SH-SY5Y (cell line): ENCODE measurements around the gene ARL4C.

Source experiments
- GATA2 ChIP-seq: IDR thresholded peaks from 2 replicates; pipeline ENCODE4 v1.6.1; 2011; ENCODE audit warnings: mild to moderate bottlenecking, low read depth, low read length
- GATA3 ChIP-seq: IDR thresholded peaks from 2 replicates; pipeline ENCODE4 v1.6.1; 2011; ENCODE audit warnings: low read depth, mild to moderate bottlenecking, low read length, moderate library complexity

DNA sequence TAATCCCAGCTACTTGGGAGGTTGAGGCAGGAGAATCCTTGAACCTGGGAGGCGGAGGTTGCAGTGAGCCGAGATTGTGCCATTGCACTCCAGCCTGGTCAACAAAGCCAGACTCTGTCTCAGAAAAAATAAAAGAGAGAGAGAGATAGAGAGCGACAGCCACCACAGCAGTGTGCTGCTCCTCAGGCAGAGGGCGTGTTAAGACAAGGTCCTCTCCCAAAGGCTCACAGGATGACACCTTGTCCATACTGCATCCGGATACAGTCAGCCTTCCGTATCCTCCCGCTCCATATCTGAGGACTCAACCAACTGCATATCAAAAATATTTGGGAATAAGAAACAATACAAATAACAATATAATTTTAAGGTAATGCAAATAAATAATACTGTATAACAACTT lies 20.1 kb downstream of the ARL4C start:
- TF ChIP-seq GATA2 (no peak), GATA3 (no peak)
